Liver (tissue), 9 donors: Measurements from ENCODE around the gene CATSPERZ. TPM values are rescaled to one million over a fixed set of nuclear protein-coding genes. Genes with fewer than 3 reads are reported as not detected.

Experiments
- DNase-seq: peaks from one replicate; pipeline ENCODE4 v3.0.0-alpha.2; 2017; ENCODE audit warnings: low spot score
- H3K27ac ChIP-seq, 2 donors: one replicate each; pipeline ENCODE4 v1.7.0; 2013; ENCODE audit warnings: inconsistent platforms in 2 of 2, low read length in 2 of 2, control low read depth in 1 of 2, low read depth in 1 of 2, mild to moderate bottlenecking in 1 of 2
- H3K27me3 ChIP-seq, 4 donors: one replicate each; pipeline versions ENCODE4 v1.6.1 to v1.7.0; 2013; ENCODE audit warnings: low read length in 3 of 4, inconsistent platforms in 1 of 4, mild to moderate bottlenecking in 1 of 4, moderate library complexity in 1 of 4; ENCODE audit not compliant: control insufficient read depth in 4 of 4, insufficient read depth in 4 of 4
- H3K36me3 ChIP-seq, 4 donors: one replicate each; pipeline versions ENCODE4 v1.6.1 to v1.7.0; 2013; ENCODE audit warnings: low read length in 3 of 4, mild to moderate bottlenecking in 3 of 4, low read depth in 1 of 4, moderate library complexity in 1 of 4; ENCODE audit not compliant: control insufficient read depth in 4 of 4, insufficient read depth in 3 of 4
- H3K4me1 ChIP-seq, 4 donors: one replicate each; pipeline versions ENCODE4 v1.6.1 to v1.7.0; 2013; ENCODE audit warnings: low read length in 3 of 4, mild to moderate bottlenecking in 3 of 4, moderate library complexity in 1 of 4; ENCODE audit not compliant: control insufficient read depth in 4 of 4, insufficient read depth in 4 of 4
- H3K4me3 ChIP-seq, 3 donors: one replicate each; pipeline versions ENCODE4 v1.6.1 to v1.7.0; 2013; ENCODE audit warnings: low read length in 3 of 3, control low read depth in 1 of 3, low read depth in 1 of 3, mild to moderate bottlenecking in 1 of 3
- H3K9ac ChIP-seq, 2 donors: one replicate each; pipeline ENCODE4 v1.7.0; 2013; ENCODE audit warnings: low read length in 2 of 2, mild to moderate bottlenecking in 2 of 2, moderate library complexity in 2 of 2, control low read depth in 1 of 2, low read depth in 1 of 2
- H3K9me3 ChIP-seq, 4 donors: one replicate each; pipeline versions ENCODE4 v1.6.1 to v1.7.0; 2013; ENCODE audit warnings: low read length in 3 of 4; ENCODE audit not compliant: control insufficient read depth in 4 of 4
- ATF3 ChIP-seq: IDR thresholded peaks from 2 replicates; pipeline ENCODE4 v1.6.1; 2016; ENCODE audit warnings: antibody characterized with exemption
- CTCF ChIP-seq: fragments of 150-350 bp; IDR thresholded peaks from 2 replicates; pipeline ENCODE4 v1.5.1; 2017; ENCODE audit warnings: improper control_type of control experiment, low read depth, low read length; ENCODE audit not compliant: missing input control
- EGR1 ChIP-seq, 2 donors: IDR thresholded peaks; 2 replicates each; pipeline ENCODE4 v1.6.1; 2016 to 2018; ENCODE audit warnings: antibody characterized with exemption in 2 of 2, low read depth in 2 of 2
- FOXA1 ChIP-seq: IDR thresholded peaks from 2 replicates; pipeline ENCODE4 v1.6.1; 2016; ENCODE audit warnings: antibody characterized with exemption
- FOXA2 ChIP-seq: IDR thresholded peaks from 2 replicates; pipeline ENCODE4 v1.6.1; 2016; ENCODE audit warnings: antibody characterized with exemption
- GABPA ChIP-seq, 2 donors: IDR thresholded peaks in 1 of 2; conservative IDR thresholded peaks in 1 of 2; 2 replicates each; pipeline ENCODE4 v1.6.1; 2016; ENCODE audit warnings: antibody characterized with exemption in 2 of 2, mild to moderate bottlenecking in 1 of 2, moderate library complexity in 1 of 2
- HNF4A ChIP-seq, 2 donors: conservative IDR thresholded peaks; 2 replicates each; pipeline ENCODE4 v1.6.1; 2016; ENCODE audit warnings: antibody characterized with exemption in 2 of 2, mild to moderate bottlenecking in 2 of 2
- HNF4G ChIP-seq: IDR thresholded peaks from 2 replicates; pipeline ENCODE4 v1.6.1; 2016; ENCODE audit warnings: antibody characterized with exemption
- MAX ChIP-seq: IDR thresholded peaks from 2 replicates; pipeline ENCODE4 v1.6.1; 2016; ENCODE audit warnings: antibody characterized with exemption
- NR2F2 ChIP-seq: IDR thresholded peaks from 2 replicates; pipeline ENCODE4 v1.6.1; 2016; ENCODE audit warnings: antibody characterized with exemption
- RAD21 ChIP-seq, 2 donors: IDR thresholded peaks; 2 replicates each; pipeline ENCODE4 v1.6.1; 2016; ENCODE audit warnings: antibody characterized with exemption in 2 of 2, mild to moderate bottlenecking in 2 of 2
- RXRA ChIP-seq, 2 donors: IDR thresholded peaks; 2 replicates each; pipeline ENCODE4 v1.6.1; 2017 to 2018; ENCODE audit warnings: antibody characterized with exemption in 2 of 2, mild to moderate bottlenecking in 1 of 2
- SP1 ChIP-seq: IDR thresholded peaks from 2 replicates; pipeline ENCODE4 v1.6.1; 2018; ENCODE audit warnings: antibody characterized with exemption, mild to moderate bottlenecking
- TAF1 ChIP-seq: conservative IDR thresholded peaks from 2 replicates; pipeline ENCODE4 v1.6.1; 2016; ENCODE audit warnings: antibody characterized with exemption, mild to moderate bottlenecking
- YY1 ChIP-seq: IDR thresholded peaks from 2 replicates; pipeline ENCODE4 v1.6.1; 2016; ENCODE audit warnings: antibody characterized with exemption, mild to moderate bottlenecking
- ZBTB33 ChIP-seq: IDR thresholded peaks from 2 replicates; pipeline ENCODE4 v1.6.1; 2016; ENCODE audit warnings: antibody characterized with exemption
- WGBS: extraction: QIAGEN DNeasy Blood & Tissue Kit; methylation state at CpG from one replicate; pipeline ENCODE4 v1.1.7; 2013; 5-methylcytosine and 5-hydroxymethylcytosine counted together
- polyA plus RNA-seq, 2 donors: library from polyadenylated mRNA; stranded (reverse) in 1 of 2; unstranded in 1 of 2; fragments of 200-250 nt in 1 of 2; fragments of >200 nt in 1 of 2; fragmentation: Nextera tagmentation in 1 of 2; extraction: Ambion mirVana in 1 of 2; gene quantifications; one replicate each; pipeline versions ENCODE4 v1.2.1 to v1.2.3, GENCODE V29; 2013 to 2015
- total RNA-seq, 2 donors: library from RNA; depleted of rRNA; stranded (reverse); fragments of >200 nt; gene quantifications; one replicate each; pipeline ENCODE4 v1.2.3, GENCODE V29; 2014
- donor health status: healthy.
- donor health status: healthy.
- donor health status: healthy.
- donor health status: healthy.
- donor health status: healthy.

Gene CATSPERZ
- total and polyA plus RNA-seq, 4 donors, result 0.42 TPM; not detected in 3

GRCh38 chr11:64261556-64262080 lies 38.5 kb upstream of the CATSPERZ start:
- Histone ChIP-seq H3K4me3 (no peak overlapping the region), H3K27me3 (no peaks in the 10 kb centered on the region), H3K36me3 (peaks cover 0 to 13% (median 3%) of the 10 kb centered on the region in 4 donors), H3K9me3 (no peaks in the 10 kb centered on the region), H3K4me1 (no peaks in the 10 kb centered on the region), H3K9ac (no peak overlapping the region), H3K27ac (no peak overlapping the region)
- DNase-seq, result no peak
- 96% methylated on average over 18 of the region's 18 CpGs for WGBS
- TF ChIP-seq CTCF (no peak), GABPA (IDR thresholded peaks at IDR 0.05 in 1 of 2, conservative IDR thresholded peaks at IDR 0.05 in 1 of 2) (no peak), ZBTB33 (no peak), MAX (no peak), SP1 (no peak), HNF4G (no peak), YY1 (no peak), RXRA (IDR thresholded peaks at IDR 0.05) (no peak), RAD21 (IDR thresholded peaks at IDR 0.05) (no peak), HNF4A (conservative IDR thresholded peaks at IDR 0.05) (no peak), NR2F2 (no peak), EGR1 (IDR thresholded peaks at IDR 0.05; ENCODE audit: low read depth in 2 of 2) (no peak), FOXA2 (no peak), FOXA1 (no peak)

GRCh38 chr11:64262271-64263002 lies 37.7 kb upstream of the CATSPERZ start:
- Histone ChIP-seq H3K9me3 (no peaks in the 10 kb centered on the region), H3K27ac (no peak overlapping the region), H3K27me3 (no peaks in the 10 kb centered on the region), H3K4me1 (peaks cover 0 to 3% (median 0%) of the 10 kb centered on the region in 4 donors), H3K36me3 (peaks cover 0 to 12% (median 3%) of the 10 kb centered on the region in 4 donors), H3K9ac (no peak overlapping the region), H3K4me3 (no peak overlapping the region)
- WGBS, result 96% methylated on average over 42 of the region's 42 CpGs
- no peak for DNase-seq
- TF ChIP-seq GABPA (IDR thresholded peaks at IDR 0.05 in 1 of 2, conservative IDR thresholded peaks at IDR 0.05 in 1 of 2) (no peak), HNF4G (no peak), FOXA2 (no peak), FOXA1 (no peak), RAD21 (IDR thresholded peaks at IDR 0.05) (no peak), ATF3 (no peak), TAF1 (no peak), NR2F2 (no peak)
